HG03159 (cell line): Measurements from ENCODE around the gene CALR3.
"Not testable (repeated sequence)": the region's sequence is repeated elsewhere in the genome, so short reads cannot be mapped to it uniquely, and the experiment has no call there.

Source experiments
- ATAC-seq: cut with Tn5 transposase; IDR thresholded peaks from one replicate; pipeline ENCODE4 v1.9.1; 2021; ENCODE audit warnings: mild to moderate bottlenecking, moderate library complexity; ENCODE audit not compliant: unreplicated experiment

Gene CALR3

DNA sequence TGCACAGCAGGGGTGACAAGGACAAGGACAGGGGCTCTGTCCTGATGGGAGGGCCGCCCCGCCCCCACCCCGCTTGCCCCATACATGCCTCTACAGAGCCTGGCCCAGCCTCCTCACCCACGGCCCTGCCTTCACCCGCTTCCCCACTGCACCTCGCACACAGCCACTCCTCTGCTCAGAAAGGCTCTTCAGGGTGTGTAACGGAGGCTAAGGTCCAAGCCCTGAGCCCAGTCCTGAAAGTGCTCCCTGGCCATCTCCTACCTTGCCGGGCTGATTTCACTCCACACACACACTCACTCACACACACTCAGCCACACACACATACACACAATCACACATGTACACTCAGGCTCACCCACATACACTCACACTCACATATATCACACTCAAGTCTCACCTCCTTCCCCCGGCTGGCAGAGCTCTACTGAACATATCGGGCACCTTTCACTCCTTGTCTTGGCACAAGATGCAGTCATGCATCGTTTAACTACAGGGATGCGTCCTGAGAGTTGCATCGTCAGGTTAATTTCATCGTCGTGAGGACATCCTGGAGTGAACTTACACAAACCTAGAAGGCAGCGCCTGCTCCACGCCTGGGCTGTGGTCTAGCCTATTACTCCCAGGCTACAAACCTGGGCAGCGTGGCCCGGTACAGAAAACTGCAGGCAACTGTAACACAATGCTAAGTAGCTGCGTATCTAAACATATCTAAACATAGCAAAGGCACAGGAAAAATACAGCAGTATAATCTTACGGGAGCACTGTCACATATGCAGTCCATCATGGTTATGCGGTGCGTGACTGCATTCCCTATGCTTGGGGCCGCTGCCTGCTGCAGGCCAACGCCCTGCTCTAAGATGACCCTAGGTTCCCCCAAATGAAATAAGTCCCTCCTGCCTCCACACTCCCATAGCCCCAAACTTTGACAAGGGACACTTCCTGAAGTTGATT lies 37.3 kb downstream of the CALR3 start:
- no peak for ATAC-seq

DNA sequence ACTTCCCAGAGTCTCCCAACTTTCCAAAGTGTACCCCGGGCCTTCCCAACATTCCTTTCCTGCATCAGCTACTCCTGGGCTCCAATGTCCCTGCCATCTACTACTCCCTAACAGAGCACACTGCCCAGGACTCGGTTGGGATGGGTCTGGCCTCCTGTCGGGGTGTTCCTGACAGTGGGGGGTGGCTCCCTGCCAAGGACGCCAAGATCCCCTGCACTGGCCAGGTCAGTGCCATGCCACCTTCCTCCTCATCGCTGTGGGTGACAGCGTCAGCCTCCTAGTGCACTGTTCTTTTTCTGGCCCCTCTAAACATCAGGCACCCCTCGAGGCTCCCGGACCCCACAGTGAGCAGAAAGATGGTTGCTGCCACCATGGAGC lies 38.0 kb downstream of the CALR3 start:
- ATAC-seq, result no peak

DNA sequence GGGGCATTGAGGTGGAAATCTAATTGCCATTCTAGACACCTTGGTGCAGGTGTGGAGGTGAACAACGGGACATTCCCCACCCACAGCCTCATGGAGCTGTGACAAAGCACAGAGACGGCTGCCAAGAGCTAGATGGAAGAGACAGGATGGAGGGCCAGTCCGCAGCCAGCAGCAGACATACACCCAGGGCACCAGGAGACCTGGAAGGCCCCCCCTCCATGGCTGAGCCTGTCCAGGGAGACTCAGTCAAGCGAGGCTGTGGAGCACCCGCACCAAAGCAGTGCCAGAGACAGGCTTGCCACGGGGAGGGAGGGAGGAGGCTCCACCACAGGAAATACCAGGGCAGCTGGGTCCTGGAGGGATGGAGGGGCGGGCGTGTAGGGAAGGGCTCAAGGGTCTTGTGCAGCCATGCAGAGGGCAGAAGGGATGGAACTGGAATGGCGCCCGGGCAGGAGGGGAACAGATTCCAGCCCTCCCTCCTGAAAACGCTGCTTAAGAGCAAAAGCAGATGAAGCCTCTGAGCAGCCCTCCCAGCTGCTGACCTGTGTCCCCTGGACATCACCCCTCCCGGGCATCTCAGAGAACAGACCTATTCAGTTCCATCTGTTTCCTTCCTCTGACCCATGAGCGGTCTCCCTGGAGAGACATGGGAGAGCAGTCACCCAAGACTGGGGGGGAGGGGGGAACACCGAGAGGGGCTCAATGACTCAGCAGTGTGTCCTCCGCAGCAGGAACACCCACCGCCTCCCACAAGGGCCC lies 38.6 kb downstream of the CALR3 start:
- no peak for ATAC-seq

DNA sequence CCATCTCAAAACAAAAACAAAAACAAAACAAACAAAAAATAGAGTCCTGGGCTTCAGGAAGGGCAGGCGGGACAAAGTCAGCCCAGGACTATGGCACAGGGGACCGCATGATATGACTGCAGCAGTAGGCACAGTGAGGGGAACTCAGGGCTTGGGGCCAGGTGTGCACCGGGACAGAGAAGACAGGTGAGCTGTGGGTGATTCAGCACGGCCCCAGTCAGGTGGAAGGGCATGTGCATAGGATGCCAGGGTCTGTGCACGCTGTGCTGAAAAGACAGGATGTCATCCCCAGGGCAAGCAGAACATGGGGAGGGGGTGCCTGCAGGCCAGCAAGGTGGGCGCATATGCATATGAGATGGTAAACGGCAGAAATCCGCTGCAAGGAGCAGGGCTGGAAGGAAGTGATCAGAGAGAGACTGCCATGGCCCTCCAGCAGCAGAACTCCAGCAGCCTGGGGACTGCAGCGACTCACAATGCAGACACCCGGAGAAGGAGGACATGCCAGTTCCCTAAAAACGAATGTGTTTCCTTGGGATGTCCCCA lies 39.2 kb downstream of the CALR3 start:
- no peak for ATAC-seq

DNA sequence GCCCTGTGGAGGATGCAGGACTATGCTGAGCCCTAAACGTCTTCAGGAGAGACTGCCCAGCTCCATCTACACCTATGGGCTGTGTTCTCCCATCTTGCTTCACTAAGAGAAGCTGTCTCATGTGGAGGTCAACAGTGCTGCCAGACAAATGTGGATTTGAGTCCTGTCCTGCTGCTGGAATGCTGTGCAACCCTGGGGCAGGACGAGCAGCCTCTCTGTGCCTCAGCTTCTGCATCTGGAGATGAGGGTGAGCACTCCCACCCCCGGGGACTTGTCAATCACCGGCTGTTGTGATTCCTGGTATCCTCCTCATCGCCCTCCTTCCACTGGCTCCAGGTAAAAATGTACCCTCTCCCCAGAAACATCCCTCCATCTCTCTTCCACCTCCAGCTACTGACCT lies 40.5 kb downstream of the CALR3 start:
- ATAC-seq, result no peak

DNA sequence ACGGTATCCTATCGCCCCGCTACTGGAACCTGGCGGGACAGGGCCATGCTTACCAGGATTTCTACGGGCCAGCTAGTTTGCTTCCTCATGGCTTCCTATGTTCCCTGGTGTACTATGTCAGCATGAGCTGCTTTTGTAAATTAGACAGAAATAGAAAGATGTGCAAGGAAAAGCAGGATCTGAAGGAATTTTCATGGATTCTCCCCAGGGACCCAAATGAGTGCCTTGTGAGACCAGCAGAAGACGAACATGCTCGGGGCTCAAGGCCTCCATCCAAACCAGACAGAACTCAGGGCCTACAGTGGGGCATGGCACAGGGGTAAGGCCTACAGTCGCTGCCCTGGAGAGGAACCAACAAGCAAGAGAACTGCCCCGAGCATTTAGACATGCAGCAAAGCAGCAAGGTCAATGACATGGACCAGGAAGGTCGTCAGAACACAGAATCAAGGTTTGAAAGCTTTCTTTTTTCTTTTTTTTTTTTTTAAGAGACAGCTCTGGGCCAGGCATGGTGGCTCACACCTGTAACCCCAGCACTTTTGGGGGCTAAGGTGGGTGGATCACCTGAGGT lies 41.5 kb downstream of the CALR3 start:
- no peak for ATAC-seq

DNA sequence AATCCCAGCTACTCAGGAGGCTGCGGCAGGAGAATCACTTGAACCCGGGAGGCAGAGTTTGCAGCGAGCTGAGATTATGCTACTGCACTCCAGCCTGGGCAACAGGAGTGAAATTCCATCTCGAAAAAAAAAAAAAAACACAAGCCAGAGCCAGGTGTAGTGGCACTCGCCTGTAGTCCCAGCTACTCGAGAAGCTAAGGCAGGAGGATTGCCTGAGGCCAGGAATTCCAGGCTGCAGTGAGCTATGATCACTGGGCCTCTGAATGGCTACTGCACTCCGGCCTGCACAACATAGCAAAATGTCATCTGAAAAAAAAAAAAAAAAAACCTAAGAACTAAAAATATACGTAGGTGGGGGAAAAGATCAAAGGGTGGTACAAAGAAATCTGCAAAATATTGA lies 43.6 kb downstream of the CALR3 start:
- ATAC-seq, result no peak

DNA sequence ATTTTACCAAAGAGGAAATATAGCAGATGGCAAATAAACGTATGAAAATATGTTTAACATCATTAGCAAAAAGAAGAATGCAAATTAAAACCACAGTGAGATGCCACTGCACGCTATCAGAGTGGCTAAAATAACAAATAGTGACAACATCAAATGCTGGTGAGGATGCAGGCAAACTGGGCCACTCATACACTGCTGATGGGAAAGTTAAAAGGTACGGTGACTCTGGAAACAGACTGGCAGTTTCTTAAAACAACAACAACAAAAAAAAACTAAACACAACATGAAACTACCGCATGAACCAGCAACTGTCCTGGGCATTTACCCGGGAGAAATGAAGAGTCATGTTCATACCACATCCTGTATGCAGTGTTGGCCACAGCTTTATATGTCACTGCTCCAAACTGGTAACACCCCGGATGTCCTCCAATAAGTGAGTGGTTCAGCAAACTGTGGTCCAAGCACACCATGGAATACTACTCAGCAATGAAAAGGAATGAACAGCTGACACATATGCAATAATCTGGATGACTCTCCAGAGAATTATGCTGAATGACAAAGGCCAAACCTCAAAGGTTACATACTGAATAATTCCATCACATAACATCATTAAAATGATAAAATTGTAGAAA lies 46.5 kb downstream of the CALR3 start:
- peak; percentile 45 for ATAC-seq

DNA sequence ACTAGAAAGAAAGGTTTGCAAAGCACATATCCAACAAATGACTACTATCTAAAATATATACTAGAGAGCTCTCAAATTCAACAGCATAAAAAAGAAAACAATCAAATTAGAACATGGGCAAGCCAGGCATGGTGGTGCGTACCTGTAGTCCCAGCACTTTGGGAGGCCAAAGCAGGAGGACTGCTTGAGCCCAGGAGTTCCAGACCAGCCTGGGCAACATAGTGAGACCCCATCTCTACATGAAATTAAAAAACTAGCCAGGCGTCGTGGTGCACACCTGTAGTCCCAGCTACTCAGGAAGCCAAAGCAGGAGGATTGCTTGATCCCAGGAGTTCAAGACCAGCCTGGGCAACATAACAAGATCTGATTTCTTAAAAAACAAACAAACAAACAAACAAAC lies 47.1 kb downstream of the CALR3 start:
- not testable (repeated sequence) for ATAC-seq

DNA sequence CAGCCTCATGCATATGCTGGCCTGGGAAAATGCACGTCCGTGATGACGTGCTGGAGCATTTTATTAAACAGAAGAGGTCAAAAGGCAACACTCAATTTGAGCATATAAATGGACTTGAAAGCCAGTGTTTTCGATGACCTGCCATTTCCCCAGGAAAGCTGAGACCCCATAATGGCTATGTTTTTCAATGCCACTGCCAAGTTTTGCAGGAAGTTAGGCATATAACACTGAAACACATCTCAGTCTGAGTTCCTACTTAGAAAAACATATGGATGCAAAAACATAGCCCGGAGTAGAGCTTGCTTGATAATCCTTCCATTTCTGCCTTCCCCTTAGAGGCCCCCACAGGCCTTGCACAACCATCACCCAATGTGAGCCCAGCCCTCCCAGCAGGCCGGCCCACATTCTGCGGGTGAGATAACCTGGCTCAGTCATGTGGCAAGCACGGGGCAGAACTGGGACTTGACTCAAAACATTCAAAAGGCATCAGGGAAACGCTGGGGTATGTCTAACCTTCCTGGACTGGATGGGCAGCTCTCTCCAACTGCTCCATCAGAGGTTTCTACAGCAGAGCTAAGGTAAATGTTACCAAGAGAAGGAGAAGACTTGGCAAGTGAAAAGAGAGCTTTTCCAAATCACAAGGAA lies 49.1 kb downstream of the CALR3 start:
- ATAC-seq, result no peak

DNA sequence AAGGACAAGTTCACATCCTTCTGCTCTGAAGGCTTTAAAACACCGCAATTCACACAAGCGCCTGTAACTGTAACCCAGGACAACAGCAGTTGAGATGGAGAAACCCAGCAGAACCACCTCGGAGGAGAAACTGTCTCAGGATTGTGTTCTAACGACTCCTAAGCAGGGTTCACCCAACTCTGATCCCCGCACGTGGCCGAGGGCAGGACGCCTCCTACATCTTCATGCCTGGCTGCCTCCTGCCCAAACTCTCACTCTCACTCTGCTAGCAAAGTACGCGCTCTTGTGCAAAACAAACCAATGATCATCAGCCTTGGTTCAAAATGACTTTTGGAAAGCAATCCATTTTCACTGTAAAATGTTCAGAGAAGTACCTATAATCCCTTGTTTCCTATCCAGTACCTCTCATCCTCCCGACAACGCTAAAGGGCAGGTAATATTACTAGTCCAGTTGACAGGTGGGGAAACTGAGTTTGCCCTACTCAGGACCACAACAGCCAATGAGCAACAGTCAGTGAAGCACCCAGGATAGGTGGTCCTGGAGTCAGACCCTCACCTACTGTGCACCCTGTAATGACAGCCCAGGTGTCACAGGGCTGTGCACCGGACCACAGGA lies 49.8 kb downstream of the CALR3 start:
- no peak for ATAC-seq

DNA sequence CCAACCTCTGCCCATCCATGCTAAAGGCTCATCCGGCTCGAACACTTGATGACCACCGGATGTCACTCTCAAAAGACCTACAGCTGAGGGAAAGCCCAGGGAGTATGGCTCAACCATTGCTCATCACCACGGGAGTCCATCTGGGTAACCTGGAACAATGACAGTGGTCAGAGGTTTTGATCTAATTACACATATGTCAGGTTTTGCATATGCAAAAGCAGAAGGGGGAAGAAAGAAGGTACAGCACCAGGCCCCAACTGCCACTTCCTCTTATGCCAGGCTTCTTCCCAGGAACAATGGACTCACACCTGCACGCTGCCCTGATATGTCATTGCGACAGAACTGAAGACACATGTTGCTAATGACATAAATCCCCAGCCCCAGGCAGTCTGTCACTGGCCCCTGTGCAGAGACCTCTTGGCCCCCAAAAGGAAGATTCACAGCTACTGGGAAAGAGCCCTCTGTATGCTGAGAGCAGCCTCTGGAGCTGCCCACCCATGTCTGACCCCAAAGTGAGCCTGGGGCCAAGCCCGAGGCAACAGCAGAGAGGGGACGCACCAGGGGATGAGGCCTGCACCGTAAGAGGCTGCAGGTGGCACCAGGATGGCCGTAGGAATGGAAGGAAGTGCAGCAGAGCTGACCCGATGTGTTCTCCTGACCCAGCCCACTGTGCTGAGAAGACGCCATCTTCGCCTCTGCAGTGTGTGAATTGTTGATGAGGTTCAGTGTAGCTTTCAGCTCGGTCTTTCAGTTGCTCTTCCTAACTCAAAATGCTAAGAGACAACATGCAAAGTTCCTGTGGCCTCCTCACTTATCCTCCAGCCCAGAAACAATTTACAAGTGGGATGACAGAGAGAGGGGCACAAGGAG lies 50.5 kb downstream of the CALR3 start:
- ATAC-seq, result no peak

DNA sequence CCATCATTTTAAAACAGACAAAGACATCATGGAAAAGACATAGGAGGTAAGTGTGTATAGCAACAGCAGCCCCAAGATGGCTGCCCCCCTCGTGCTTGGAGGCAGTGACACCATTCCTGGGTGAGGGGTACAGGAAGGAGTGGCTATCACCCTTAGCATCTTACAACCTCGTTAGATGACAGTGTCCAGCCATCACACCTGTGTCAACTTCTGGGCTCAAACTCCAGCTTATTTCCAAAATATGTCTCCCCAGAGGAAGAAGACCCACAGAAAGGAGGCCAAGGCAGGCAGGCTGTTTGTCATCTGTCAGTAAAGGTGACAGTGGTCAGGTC lies 51.7 kb downstream of the CALR3 start:
- no peak for ATAC-seq

DNA sequence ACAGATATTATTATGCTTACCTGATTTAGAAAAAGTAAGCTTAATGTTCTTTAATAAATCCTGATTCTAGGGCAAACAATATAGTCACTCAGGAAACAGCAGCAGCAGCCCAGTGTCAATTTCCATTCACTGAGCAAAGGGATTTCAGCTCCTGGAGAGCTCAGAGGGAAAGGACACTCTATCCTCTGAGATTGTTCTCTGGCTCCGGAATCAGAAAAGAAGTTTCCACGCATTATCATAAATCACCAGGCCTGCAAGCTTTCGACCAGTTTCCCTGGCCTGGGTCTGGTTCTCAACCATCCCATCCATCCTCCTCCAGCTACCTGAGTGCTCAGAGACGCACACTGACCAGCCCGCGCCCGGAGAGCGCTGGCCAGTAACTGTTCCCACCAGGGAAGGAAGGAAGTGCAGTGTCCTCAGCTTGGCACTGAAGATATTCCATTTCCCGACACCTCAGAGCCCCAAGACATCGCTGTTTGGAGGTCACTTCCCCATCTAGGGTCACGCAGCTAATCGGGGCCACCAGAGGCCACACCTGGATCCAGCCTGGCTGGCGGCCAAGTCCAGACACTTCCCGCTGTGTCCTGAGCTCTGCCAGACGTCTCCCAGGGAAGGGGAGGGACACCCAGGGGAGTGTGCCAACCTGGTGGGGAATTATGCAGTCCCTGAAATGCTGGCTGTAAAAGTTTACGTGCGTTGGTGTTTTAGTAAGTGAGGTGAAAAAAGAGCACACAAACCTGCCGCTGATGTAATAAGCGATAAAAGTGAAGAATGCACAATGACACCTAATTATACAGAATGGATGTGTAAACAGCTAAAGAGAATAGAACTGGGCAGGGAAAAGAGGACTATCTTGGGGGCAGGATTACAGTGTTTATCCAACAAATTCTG lies 53.3 kb downstream of the CALR3 start:
- ATAC-seq, result no peak

DNA sequence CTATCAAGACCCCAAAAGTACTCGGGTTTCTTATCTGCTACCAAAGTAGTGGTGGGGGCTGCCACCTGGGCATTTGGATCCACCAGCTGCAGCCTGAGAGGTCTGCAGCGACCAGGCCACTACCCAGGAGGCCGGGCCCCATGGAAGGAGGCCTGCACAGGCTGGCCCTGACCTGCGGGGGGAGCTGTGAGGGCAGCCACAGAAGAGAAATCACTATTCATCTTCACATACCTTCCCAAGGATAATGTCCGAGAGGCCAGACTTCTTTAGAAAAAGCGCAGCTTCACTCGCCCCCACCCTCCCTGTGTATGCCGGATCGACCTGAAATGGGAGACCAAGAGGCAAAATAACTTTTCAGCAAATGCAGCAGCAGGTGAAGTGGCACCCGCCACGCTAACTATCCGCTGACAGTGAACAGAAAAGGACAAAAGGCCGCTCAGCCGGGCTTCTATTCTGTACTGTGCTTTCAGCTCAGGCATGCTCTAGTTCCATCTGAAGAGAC lies 54.3 kb downstream of the CALR3 start:
- ATAC-seq, result no peak

DNA sequence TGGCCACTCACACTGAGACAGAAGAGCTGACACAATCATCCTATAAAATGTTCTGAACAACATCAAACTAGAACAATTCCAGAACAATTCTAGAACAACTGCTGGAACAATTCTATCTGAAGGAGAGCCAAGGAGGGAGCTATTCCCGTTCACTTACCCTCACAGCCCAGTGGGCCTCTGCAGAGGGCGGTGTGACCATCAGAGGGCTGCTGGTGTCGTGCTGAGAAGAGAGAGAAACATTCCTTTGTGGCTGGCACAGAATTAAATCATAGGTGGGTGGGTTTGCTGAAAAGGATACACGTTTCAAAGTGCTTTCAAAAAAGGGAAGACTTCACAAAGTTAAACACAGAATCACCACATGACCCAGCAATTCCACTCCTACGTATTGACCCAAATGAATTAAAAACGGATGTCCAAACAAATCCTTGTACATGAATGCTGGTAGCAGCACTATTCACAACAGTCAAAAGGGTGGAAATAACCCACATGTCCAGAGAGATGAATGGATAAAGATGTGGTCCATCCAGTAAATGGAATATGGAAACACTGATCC lies 59.1 kb downstream of the CALR3 start:
- no peak for ATAC-seq

DNA sequence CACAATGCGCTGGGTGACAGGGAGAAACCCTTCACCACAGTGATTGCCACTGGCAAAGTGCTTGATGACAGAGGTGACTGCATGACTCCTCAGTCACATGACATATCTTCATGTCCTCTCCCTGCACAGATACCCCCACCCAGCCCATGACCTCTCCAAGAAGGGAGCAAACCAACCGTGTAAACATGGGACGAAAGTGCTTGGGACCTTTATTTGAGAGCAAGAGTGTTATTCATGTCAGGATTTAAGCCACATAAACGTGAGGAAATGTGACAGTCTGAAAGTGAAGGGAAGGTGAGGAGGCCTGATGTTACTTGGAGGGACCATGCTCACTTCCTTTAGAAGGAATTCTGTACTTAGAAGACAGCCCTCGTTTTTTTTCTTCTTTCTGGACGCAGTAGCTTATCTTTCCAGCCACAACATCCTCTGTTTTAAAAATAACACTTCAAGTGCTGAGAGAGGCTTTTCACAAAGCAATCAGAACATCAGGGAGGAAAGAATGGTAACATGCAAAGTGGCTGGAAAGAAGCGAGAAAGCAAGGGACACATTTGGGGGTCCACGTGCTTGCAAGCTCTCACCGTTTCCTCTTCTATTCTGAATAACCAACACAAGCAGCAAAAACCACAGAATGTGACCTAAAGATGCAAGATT lies 59.8 kb downstream of the CALR3 start:
- ATAC-seq, result no peak
